GM23338 (cell line): ENCODE data around the gene NXPH2.
"Not testable (repeated sequence)": the region's sequence is repeated elsewhere in the genome, so short reads cannot be mapped to it uniquely, and the experiment has no call there.

ENCODE experiments used
- CREB1 ChIP-seq: fragments of 250-450 bp; sonication (Bioruptor Pico); IDR thresholded peaks from 2 replicates; pipeline ENCODE4 v1.5.0; 2020; ENCODE audit warnings: low read depth, mild to moderate bottlenecking, moderate library complexity
- CTCF ChIP-seq, 2 experiments: fragments of 200-600 bp in 1 of 2; sonication (generic) in 1 of 2; conservative IDR thresholded peaks; 2 replicates each; pipeline versions ENCODE4 v1.5.1 to v1.6.1; 2016 to 2017; ENCODE audit warnings: antibody characterized with exemption in 2 of 2, low read depth in 2 of 2, mild to moderate bottlenecking in 2 of 2, moderate library complexity in 1 of 2
- EZH2 ChIP-seq: fragments of 200-600 bp; sonication (generic); IDR thresholded peaks from one replicate; pipeline ENCODE4 v1.8.0; 2017; ENCODE audit warnings: antibody characterized with exemption, mild to moderate bottlenecking, low read depth; ENCODE audit not compliant: unreplicated experiment
- EZH2phosphoT487 ChIP-seq: fragments of 200-600 bp; sonication (generic); IDR thresholded peaks from one replicate; pipeline ENCODE4 v1.8.1; 2018; ENCODE audit warnings: antibody characterized with exemption; ENCODE audit not compliant: unreplicated experiment
- POLR2AphosphoS5 ChIP-seq: IDR thresholded peaks from 2 replicates; pipeline ENCODE4 v1.6.1; 2016; ENCODE audit warnings: antibody characterized with exemption, low read depth
- REST ChIP-seq: IDR thresholded peaks from one replicate; pipeline ENCODE4 v1.6.1; 2018; ENCODE audit warnings: antibody characterized with exemption; ENCODE audit not compliant: unreplicated experiment
- STAT1 ChIP-seq: IDR thresholded peaks from one replicate; pipeline ENCODE4 v1.6.1; 2016; ENCODE audit warnings: antibody characterized with exemption; ENCODE audit not compliant: unreplicated experiment
- ZNF114 ChIP-seq: fragments of 250-450 bp; sonication (Bioruptor Pico); IDR thresholded peaks from 2 replicates; pipeline ENCODE4 v1.5.0; 2020; ENCODE audit warnings: mild to moderate bottlenecking, moderate library complexity
- ZNF331 ChIP-seq: fragments of 250-450 bp; sonication (Bioruptor Pico); IDR thresholded peaks from 2 replicates; pipeline ENCODE4 v1.5.0; 2020; ENCODE audit warnings: low read depth, mild to moderate bottlenecking, moderate library complexity

DNA sequence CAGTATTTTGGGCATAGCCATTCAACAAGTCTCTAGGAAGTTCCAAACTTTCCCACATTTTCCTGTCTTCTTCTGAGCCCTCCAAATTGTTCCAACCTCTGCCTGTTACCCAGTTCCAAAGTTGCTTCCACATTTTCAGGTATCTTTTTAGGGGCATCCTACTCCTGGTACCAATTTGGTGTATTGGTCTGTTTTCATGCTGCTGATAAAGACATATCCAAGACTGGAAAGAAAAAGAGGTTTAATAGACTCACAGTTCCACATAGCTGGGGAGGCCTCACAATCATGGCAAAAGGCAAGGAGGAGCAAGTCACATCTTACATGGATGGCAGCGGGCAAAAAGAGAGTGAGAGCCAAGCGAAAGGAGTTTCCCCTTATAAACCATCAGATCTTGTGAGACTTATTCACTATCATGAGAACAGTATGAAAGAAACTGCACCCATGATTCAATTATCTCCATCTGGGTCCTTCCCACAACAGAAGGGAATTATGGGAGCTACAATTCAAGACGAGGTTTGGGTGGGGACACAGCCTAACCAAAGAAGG is 43.1 kb downstream of the NXPH2 start:
- TF ChIP-seq CTCF (conservative IDR thresholded peaks at IDR 0.05; ENCODE audit: low read depth in 2 of 2); POLR2AphosphoS5; ZNF331 (CRISPR knock-in tag); EZH2; STAT1; EZH2phosphoT487; ZNF114 (CRISPR knock-in tag); CREB1 (CRISPR knock-in tag); REST: not testable (repeated sequence)
